ENCODE measurements around the gene SLC44A2. TPM values are rescaled to one million over a fixed set of nuclear protein-coding genes. Genes with fewer than 3 reads are reported as not detected.

The SLC44A2 gene
- polyA plus RNA-seq, 1 experiment = 114 TPM

- H3K27me3 ChIP-seq (ENCODE audit: control insufficient read depth, insufficient read depth, low read length) = no peaks in the 10 kb centered on the region
- TF ChIP-seq CTCF (IDR thresholded peaks at IDR 0.05; ENCODE audit: insufficient read depth, low read depth, low read length) = no peak
- H3K4me3 ChIP-seq (ENCODE audit: low read depth, low read length) = no peak overlapping the region
- no peak for DNase-seq (ENCODE audit: low read depth)
- POLR2A ChIA-PET = no interaction called here
- H3K36me3 ChIP-seq (ENCODE audit: control insufficient read depth, insufficient read depth, low read length) = peaks cover 65% of the 10 kb centered on the region
- CTCF ChIA-PET = no interaction called here
Measured at GRCh38 chr19:10680545-10681135, 55.3 kb downstream of the SLC44A2 start.

- H3K27me3 ChIP-seq (ENCODE audit: control insufficient read depth, insufficient read depth, low read length) = no peaks in the 10 kb centered on the region
- DNase-seq (ENCODE audit: low read depth) = no peak
- CTCF ChIA-PET = interaction anchor here (0.6 to 1.2 kb wide), 2 partner anchors 8 to 267 kb away, joined by 3 to 5 read pairs; no protein-coding TSS in a partner anchor
- POLR2A ChIA-PET = no interaction called here
- peaks cover 67% of the 10 kb centered on the region for H3K36me3 ChIP-seq (ENCODE audit: control insufficient read depth, insufficient read depth, low read length)
- TF ChIP-seq CTCF (IDR thresholded peaks at IDR 0.05; ENCODE audit: insufficient read depth, low read depth, low read length) = no peak
- H3K4me3 ChIP-seq (ENCODE audit: low read depth, low read length) = no peak overlapping the region
Measured at GRCh38 chr19:10681658-10682057, 56.3 kb downstream of the SLC44A2 start.

- TF ChIP-seq CTCF (IDR thresholded peaks at IDR 0.05; ENCODE audit: insufficient read depth, low read depth, low read length) = no peak
- no peak for DNase-seq (ENCODE audit: low read depth)
- ChIA-PET CTCF (interaction anchor here (0.6 to 1.2 kb wide), 3 partner anchors 9 to 79 kb away, joined by 3 to 4 read pairs (median 3); no protein-coding TSS in a partner anchor), POLR2A (no interaction called here)
- Histone ChIP-seq H3K36me3 (ENCODE audit: control insufficient read depth, insufficient read depth, low read length) (peaks cover 64% of the 10 kb centered on the region), H3K27me3 (ENCODE audit: control insufficient read depth, insufficient read depth, low read length) (no peaks in the 10 kb centered on the region), H3K4me3 (ENCODE audit: low read depth, low read length) (no peak overlapping the region)
Measured at GRCh38 chr19:10682397-10683063, 57.2 kb downstream of the SLC44A2 start.

GRCh38 chr19:10683064-10683426 lies 57.7 kb downstream of the SLC44A2 start:
- no peak for TF ChIP-seq CTCF (IDR thresholded peaks at IDR 0.05; ENCODE audit: insufficient read depth, low read depth, low read length)
- H3K36me3 ChIP-seq (ENCODE audit: control insufficient read depth, insufficient read depth, low read length) = peaks cover 67% of the 10 kb centered on the region
- no peak for DNase-seq (ENCODE audit: low read depth)
- CTCF ChIA-PET = interaction anchor here (0.6 to 1.0 kb wide), 2 partner anchors 17 to 79 kb away, joined by 3 to 4 read pairs; no protein-coding TSS in a partner anchor
- H3K4me3 ChIP-seq (ENCODE audit: low read depth, low read length) = no peak overlapping the region
- POLR2A ChIA-PET = no interaction called here
- H3K27me3 ChIP-seq (ENCODE audit: control insufficient read depth, insufficient read depth, low read length) = no peaks in the 10 kb centered on the region

- H3K36me3 ChIP-seq (ENCODE audit: control insufficient read depth, insufficient read depth, low read length) = peaks cover 69% of the 10 kb centered on the region
- no peak for TF ChIP-seq CTCF (IDR thresholded peaks at IDR 0.05; ENCODE audit: insufficient read depth, low read depth, low read length)
- no peak overlapping the region for H3K4me3 ChIP-seq (ENCODE audit: low read depth, low read length)
- CTCF ChIA-PET = interaction anchor here (0.6 to 1.0 kb wide), 2 partner anchors 17 to 80 kb away, joined by 3 to 4 read pairs; no protein-coding TSS in a partner anchor
- H3K27me3 ChIP-seq (ENCODE audit: control insufficient read depth, insufficient read depth, low read length) = no peaks in the 10 kb centered on the region
- DNase-seq (ENCODE audit: low read depth) = no peak
- POLR2A ChIA-PET = no interaction called here
Measured at GRCh38 chr19:10683582-10683981, 58.2 kb downstream of the SLC44A2 start.
